Brain pericyte (primary cell): ENCODE data around the gene C20orf202.

ENCODE experiments used
- DNase-seq: peaks from one replicate; pipeline ENCODE4 v3.0.0-alpha.2; 2012; ENCODE audit warnings: low read depth, low spot score

Gene C20orf202

DNA sequence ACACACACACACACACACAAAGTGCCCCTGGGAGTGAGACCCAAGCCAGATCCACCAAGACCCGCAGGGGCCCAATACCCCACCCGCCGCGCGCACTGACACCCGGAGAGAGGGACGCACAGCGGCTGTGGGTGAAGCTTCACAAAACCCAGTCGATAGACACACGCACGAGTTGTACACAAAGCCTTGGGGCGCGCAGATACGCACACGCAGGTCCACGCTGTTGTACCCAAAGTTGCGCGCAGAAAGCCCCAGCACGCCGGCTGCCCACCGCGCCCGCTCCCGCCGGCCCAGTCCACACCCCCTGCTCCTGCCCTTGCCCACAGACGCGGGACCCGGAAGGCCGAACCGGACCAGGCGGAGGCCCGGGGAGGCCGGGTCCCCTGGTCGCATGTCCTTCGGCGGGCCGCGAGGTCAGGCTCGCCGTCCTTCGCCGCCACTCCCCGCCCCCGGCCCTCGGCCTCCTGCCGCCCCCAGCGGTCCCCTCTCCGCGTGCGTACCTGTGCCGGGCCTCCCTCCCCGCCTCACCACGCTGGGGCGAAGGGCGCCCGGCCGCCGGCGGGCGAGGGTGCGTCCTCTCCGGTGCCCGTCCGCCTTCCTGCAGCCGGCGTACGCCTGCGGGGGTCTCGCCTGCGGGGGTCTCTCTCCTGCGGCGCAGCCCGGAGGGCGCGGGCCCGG is 18.5 kb upstream of the C20orf202 start, which contains the start of gene TMEM74B:
Gene TMEM74B (minus strand): TSS at position 344 of the 678 bp plus-strand sequence. CDS start 1,180 bp downstream, outside the sequence.
- DNase-seq = no peak

DNA sequence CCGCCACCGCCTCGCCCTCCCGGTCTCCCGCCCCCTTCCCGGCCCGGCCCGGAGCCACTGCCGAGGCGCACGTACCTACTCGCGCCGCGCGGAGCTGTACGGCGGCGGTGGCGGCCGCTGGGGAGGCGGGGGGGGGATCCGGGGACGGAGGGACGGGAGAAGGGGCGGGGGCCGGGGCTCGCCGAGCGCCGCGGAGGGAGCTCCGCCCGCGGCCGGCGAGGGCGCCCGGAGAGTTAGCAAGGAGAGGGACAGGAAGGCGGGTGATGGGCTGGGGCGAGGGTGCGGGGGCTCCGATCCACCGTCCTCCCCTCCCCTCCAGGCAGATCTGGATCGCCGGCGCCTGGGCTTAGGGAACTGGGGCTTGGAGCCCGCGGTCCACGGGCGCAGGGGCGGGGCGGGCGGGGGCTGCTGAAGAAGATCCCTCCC is 17.9 kb upstream of the C20orf202 start:
- DNase-seq = no peak

DNA sequence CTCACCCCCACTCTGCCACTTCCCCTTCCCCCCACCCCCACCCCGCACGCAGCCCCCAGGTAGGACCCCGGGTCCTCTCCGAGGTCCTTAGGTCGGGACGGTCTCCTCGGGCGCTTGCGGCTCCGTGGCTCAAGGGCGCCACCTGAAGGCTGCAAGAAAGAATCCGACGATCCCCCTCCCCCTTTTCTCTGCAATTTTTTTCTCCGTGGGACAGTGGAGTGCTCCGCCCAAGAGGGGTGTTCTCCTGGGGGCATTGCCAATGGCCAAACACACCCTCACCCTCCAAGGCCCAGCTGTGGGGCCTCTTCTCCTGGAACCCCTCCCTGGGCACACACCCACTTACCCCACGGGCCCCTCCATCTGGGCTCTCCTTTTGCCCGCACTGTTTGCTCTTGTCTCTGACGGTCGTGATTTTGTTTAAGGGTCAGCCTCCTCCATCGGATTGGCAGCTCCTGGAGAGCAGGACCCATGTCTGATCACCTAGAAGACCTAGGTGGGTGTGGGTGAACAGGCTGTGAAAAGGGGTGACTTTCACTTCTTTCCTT is 17.4 kb upstream of the C20orf202 start:
- no peak for DNase-seq

DNA sequence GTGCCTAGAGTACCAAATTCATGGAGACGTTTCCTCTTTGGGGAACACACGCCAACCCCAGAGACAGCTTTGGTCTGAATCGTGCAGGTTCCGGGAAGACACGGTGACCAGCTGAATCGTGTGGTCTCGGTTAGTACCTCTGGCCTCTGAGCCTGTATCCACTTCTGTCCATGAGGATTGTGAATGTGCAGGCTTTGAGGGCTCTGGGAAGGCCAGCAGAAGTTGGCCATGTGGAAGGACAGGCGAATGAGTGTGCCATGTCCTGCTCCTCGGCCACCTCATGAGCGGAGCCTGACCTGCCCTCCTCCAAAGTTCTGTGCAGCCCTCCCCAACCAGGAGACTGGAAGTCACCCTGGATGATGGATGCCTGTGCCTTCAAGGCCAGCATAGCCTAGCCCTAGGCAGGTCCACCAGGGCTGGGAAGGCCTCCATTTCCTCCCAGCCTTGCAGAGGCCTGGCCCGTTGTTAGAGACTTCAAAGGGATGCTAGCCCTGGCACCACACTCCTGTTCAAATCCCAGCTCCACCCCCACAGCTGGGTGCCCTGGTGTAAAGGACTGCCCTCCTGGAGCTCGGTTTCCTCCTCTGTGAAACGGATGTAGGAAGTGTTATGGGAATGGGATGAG is 16.8 kb upstream of the C20orf202 start:
- no peak for DNase-seq

DNA sequence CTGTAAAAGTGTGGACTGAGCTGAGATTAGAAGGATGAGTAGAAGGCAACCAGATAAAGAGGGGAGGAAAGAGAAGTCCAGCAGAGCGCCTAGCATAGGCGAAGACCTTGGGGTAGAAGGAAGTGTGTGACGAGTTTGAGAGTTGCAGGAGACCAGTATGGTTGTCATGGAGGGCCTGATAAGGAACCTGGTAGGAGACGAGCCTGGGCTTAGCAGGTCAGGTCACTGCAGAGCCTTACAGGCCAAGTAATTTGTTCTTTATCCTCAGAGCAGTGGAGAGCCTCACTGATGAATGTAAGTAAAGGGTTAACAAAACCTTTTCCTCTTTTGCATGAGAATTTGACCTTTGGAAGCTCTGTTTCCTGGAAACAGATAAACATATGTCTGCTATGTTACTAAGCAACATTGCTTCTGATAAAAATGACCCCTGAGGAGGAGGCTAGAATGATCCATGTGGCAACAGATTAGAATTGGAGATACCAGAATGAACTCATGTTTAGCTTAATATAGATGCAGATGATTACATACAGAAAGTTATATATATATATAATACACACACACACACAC is 15.6 kb upstream of the C20orf202 start:
- DNase-seq = no peak

DNA sequence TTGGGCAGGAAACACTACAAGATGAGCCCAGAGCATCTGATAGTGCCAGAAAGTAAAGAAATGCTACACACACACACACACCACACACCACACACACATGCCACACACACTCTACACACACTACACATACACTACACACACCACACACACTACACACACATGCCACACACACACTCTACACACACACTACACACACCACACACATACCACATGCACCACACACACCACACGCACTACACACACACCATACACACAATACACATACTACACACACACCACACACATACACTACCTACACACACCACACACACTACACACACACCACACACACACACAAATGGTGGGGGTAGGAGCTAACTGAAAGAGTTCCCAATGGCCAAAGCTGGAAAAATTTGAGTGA is 14.9 kb upstream of the C20orf202 start:
- DNase-seq = no peak

DNA sequence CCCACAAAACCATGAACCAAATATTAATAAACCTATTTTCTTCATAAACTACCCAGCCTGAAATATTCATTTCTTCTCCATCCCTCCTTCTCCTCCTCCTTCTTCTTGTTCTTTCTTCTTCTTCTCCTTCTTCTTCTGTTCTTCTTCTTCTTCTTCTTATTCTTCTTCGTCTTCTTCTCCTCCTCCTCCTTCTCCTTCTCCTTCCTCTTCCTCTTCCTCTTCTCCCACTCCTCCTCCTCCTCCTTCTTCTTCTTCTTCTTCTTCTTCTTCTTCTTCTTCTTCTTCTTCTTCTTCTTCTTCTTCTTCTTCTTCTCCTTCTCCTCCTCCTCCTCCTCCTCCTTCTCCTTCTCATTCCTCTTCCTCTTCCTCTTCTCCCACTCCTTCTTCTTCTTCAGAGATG is 13.4 kb upstream of the C20orf202 start:
- no peak for DNase-seq

DNA sequence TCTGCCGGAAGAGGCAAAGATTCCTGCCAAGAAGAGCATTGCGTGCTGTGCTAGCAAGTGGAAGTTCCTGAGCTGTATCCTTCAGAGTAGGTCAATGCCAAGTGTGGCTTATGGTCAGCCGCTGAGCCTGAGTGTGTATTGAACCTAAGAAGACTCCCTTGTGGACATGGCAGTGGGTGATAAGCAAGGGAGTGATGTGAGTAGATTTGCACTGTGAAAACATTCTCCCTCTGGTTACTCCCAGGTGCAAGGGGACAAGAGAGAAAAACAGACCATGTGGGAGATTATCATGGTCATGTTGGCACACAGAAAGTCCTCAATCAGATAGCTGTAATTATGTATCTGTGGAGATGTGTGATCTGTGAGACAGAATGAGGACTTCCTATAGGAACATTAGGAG is 12.4 kb upstream of the C20orf202 start:
- DNase-seq = no peak

DNA sequence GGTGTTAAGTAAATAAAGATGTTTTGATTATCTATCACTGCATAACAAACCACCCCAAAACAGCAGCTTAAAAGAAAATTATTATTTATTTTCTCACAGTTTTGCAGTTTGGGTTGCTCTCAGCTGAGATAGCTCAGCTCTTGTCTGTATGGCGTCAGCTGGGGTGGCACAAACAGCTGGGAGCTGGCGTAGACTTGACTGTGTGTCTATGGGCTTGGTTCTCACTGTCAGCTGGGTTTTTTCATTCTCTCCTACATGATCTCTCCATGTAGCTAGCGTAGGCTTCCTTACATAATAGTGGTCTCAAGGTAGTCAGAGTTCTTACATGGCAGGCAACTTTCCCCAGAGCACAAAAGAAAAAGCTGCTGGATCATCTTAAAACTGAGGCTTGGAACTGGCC is 12.0 kb upstream of the C20orf202 start:
- DNase-seq = no peak

DNA sequence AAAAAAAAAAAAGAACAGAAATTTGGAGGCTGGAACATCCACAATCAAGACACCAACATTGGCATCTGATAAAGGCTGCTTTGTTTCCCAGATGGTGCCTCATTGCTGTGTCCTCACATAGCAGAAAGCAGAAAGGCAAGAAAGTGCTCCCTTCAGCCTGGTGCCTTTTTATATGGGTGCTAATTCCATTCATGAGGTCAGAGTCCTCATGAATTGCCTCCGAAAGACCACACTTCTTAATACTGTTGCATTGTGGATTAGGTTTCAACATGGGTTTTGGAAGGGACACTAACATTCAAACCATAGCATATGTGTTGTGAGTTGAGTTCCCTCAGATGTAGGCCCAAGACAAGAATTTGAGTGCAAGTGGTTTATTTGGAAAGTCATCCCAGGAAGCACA is 8.0 kb upstream of the C20orf202 start:
- DNase-seq = no peak

DNA sequence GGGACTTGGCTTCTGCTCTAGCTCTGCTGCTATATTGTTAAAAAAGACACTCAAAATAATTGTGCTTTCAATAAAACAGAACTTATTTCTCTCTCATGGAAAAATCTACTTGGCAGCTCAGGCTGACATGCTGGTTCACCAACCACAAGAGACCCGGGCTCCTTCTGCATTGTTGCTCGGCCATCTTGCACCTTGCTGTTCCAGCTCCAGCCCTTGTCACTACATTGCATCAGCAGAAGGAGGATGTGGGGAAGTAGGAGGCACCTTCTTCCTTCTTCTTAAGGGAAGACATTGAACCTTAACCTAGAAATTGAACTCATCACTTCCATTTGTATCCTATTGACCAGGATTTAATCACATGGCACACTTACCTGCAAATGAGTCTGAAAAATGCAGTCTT is 6.6 kb upstream of the C20orf202 start:
- no peak for DNase-seq

DNA sequence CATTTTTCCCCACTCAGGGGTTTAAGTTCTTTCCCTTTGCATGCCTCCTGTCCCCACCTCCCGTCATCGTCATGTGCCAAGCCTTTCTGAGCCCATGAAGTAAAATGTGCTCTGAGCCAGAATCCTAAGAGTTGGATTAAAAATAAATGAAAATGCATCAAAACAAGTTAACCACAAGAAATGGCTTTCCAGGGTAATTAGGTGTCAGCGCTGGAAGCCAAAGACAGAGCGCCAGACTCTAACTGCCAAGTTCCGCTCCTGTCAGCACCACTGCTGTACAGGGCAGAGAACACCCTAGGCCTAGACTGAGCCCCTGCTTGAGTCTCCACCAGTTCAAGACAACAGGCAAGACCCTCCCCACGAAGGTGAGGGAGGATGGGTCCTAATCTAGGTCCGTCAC is 5.5 kb upstream of the C20orf202 start:
- no peak for DNase-seq

DNA sequence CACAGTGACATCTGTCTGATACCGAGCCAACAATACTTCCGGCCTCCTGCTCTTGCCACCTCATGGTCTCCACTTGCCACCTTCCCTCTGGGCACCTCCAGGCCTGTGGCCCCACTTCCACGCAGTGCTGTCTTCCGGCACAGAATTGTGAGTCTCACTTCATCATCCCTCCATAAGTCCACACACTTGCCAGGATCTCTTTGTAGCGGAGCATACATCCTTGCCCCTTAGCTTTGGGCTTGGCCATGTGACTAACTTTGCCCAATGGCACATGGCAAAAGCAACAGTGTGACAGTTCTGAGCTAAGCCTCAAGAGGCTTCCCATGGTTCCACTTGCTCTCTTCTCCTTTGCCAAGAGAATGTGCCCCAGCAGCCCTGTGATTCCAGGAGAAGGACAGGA is 4.5 kb upstream of the C20orf202 start:
- no peak for DNase-seq

DNA sequence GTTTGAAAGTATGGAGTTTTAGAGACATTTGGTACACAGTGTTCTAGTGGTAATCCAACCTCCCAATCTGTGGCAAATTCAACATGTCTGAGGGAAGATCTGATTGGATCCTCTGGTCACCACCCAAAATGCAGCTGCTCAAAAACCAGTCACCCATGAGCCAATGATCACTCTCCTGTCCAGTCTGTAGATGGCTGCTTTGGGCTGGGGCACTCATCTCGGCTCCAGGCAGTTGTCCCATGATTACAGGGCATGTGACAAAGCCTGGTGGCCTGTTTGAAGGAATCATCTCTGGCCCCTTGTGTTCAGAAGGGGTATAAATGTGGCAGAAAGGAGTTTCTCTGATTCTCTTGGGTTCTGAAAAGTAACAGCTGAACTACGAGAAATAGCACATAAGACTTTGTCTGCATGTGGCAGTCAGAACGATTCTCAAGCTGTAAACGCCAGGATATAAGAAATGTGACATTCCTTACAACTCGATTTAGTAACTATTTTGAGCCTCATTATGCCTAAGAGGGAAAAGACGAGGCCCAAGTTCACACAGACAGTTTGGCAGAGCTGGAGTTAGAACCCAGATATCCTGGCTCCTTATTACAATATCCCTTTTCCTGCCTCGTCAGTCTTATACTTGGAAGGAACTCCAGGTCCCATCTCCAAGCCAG is 3.9 kb upstream of the C20orf202 start:
- DNase-seq = no peak

DNA sequence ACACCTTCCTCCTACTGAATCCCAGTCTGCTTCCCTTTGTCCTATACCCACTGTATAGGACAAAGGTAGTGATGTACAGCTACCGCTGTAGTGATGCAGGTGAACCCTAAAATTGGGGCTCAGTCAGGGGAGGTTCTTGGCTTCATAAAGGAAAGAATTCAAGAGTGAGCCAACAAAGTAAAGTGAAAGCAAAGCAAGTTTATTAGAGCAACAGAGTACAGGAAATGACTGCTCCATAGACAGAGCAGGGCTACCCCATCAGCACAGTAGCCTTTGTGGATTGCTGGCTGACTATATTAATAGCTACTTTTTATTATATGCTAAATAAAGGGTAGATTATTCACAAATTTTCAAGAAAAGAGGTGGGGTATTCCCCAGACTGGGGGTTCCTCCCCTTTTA is 3.3 kb upstream of the C20orf202 start:
- DNase-seq = no peak

DNA sequence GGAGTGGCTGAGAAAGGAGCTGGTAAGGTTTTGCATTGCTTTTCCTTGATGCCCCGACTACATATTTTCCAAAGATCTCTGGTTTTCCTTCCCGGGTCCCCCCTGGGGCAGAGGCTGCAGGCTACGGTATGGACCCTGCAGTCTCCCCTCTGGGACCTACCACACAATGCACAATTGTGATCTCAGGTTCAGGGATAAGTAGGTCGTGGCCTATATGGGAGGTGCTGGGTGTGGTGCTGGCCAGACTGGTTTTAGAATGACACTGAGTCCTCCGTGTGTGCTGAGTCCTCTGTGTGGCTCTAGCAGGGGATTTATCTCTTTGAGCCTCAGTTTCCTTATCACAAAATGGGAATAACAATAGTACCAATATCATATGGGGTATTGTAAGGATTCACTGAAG is 376 bp downstream of the C20orf202 start:
- DNase-seq = no peak

DNA sequence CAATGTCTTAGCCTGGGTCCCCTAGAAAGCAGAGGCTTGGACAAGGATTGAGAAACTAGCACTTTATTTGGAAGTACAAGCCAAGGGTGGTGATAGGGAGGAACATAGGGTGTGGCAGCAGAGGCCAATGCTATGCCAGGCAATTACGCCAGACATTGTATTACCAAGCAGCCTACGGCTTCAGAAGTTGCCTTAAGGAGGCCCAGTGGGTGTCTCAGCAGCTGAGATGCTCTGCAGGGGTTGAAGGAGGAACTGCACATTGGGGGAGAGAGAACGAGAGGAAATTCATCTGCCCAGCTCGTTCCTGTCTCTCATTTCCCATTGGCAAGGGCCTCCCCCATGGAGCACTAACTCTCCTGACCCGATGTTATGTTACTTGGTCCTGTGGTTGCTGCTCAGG is 859 bp downstream of the C20orf202 start:
- DNase-seq = no peak

DNA sequence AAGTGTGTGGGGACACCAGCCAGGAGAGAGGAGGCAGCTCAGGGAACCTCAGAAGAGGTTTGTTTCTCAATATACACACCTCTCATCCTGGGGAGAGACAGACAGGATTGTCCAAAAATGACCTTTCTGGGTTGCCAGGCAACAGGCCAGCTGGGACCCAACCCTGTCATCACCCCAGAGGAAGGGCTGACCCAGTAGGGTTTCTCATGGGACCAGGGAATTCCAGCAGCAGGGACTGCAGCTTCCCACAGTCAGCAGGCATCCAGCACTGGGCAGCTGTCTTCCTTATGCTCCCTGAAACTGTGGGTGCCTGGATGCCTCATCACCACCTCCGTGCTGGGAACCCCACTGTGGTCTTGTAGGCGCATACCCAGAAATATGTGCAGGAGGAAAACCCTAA is 1.3 kb downstream of the C20orf202 start:
- DNase-seq = no peak

DNA sequence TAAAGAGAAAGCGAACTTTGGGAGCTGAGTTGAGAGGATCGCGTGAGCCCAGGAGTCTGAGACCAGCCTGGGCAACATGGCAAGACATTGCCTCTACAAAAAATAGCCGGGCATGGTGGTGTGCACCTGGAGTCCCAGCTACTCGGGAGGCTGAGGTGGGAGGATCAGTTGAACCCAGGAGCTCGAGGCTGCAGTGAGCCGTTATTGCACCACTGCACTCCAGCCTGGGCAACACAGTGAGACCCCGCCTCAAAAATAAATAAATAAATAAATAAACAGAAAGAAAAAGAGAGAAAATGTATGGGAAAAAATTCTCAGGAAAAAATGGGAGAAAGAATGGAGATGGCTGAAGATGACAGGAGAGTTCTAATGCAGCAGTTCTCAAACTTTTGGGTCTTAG is 2.5 kb downstream of the C20orf202 start:
- no peak for DNase-seq

DNA sequence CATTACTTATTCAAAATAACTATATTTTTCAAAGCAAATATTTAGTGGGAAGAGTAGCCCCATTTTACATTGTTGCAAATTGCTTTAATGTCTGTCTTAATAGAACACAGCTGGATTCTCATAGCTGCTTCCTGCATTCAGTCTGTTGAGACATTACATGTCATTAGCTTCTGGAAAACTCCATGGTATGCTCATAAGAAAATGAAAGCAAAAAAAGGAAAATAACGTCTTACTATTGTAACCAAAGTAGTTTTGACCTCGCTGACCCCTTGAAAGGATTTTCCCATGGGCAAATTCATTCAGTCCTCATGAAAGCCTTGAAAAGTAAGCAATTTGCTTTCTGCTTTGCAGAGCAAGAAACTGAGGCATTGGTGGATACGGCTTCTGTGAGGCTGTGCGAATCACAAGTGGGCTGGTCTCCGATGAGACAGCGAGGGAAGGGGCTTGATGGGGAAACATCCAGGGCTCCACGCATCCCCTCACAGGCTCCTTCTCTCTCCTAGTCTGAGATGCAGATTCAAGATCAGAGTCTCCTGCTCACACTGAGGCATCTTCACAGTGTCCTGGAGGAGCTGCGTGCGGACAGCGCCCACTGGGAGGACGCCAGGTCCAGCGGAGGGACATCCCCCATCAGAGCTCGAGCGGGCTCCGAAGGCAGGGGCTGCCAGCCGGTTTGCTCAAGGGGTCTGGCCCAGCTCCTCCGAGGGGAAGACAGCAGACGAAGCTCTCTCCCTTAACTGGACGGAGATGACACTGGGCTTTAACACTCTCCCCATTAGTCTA is 3.3 kb downstream of the C20orf202 start:
- DNase-seq = no peak

DNA sequence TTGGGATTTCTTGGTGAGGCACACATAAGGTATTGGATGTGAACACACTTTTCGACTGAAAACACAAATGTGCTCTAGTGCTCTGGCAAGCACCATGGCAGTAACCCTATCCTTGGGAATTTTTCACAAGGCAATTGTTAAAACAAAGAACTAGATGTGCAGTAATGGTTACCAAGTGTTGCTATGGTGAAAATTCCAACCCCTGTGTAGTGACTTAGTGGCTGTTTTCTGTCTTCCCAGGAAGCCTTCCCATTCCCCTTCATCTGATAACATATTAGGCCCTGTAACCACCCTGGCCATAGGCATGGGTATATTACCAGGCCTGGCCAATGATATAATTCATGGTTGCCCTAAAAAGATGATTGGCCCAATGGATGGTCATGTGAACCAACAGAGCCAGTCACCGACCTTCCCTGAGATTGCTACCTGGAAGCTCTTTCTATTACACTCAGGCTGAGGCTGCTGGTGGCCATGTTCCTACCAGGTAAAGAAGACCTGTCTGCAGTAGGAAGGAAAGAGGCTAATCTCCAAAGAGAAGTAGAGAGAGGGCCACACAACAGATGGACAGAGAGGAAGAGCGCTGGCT is 4.1 kb downstream of the C20orf202 start:
- no peak for DNase-seq
